Measurements from ENCODE around the gene LAMC1. TPM values are rescaled to one million over a fixed set of nuclear protein-coding genes. Genes with fewer than 3 reads are reported as not detected.
A peak's percentile ranks its signal among the peaks of the same experiment; 100 is the strongest.

Gene LAMC1
- total and polyA plus RNA-seq, 2 experiments from 2014 or later = 18.4 to 116 TPM

GRCh38 chr1:183168308-183168707, 145.1 kb downstream of the LAMC1 start:
- no peaks in the 10 kb centered on the region for H3K36me3 Mint-ChIP-seq (ENCODE audit: low read depth)
- Histone ChIP-seq H3K4me1 (ENCODE audit: insufficient read depth) (peaks cover 4% of the 10 kb centered on the region; the same call in 1 of the 2 replicates), H3K27ac (ENCODE audit: low read depth) (no peak overlapping the region), H3K9me2 (ENCODE audit: insufficient read depth) (peaks cover 3% of the 10 kb centered on the region; the same call in 1 of the 2 replicates), H2AFZ (peak overlapping the region; percentile 75), H3K4me2 (no peak overlapping the region), H4K20me1 (replicated peaks; ENCODE audit: insufficient read depth) (no peaks in the 10 kb centered on the region), H3K79me2 (replicated peaks; ENCODE audit: insufficient read depth) (no peaks in the 10 kb centered on the region), H3F3A (replicated peaks; ENCODE audit: low read depth) (no peaks in the 10 kb centered on the region), H3K36me3 (ENCODE audit: insufficient read depth) (no peaks in the 10 kb centered on the region), H3K27me3 (ENCODE audit: insufficient read depth) (no peaks in the 10 kb centered on the region), H3K4me3 (no peak overlapping the region)
- H3K9me3 Mint-ChIP-seq = no peaks in the 10 kb centered on the region
- no peak for DNase-seq (ENCODE audit: low spot score)
- peaks cover 14% of the 10 kb centered on the region for H3K4me1 Mint-ChIP-seq
- no peak for ATAC-seq
- TF ChIP-seq STAT1 (IDR thresholded peaks at IDR 0.05; ENCODE audit: unreplicated experiment) = no peak
- no peak for TF ChIP-seq CTCF (conservative IDR thresholded peaks at IDR 0.05; ENCODE audit: low read depth in 2 of 2)
- no peak for TF ChIP-seq POLR2AphosphoS5 (IDR thresholded peaks at IDR 0.05; ENCODE audit: low read depth)
- no peak for TF ChIP-seq JUNB (IDR thresholded peaks at IDR 0.05; ENCODE audit: unreplicated experiment)
- TF ChIP-seq EZH2 (IDR thresholded peaks at IDR 0.05; ENCODE audit: low read depth, unreplicated experiment) = no peak
- H3K27ac Mint-ChIP-seq = no peak overlapping the region; the same call in 1 of the 2 replicates
- H3K4me3 Mint-ChIP-seq = no peak overlapping the region
- no peaks in the 10 kb centered on the region for H3K27me3 Mint-ChIP-seq (ENCODE audit: insufficient read depth, low read depth, poor library complexity)

GRCh38 chr1:183173828-183174227, 150.6 kb downstream of the LAMC1 start:
- ATAC-seq = no peak
- Mint-ChIP-seq H3K4me1 (peaks cover 8% of the 10 kb centered on the region; the same call in 2 of the 3 replicates), H3K9me3 (no peaks in the 10 kb centered on the region)

More at GRCh38 chr1:183173828-183174227, 150.6 kb downstream of the LAMC1 start:
- H3K27me3 Mint-ChIP-seq (ENCODE audit: insufficient read depth, low read depth, poor library complexity) = peaks cover 5% of the 10 kb centered on the region
- Histone ChIP-seq H3K4me2 (no peak overlapping the region), H3K4me1 (ENCODE audit: insufficient read depth) (peaks cover 10% of the 10 kb centered on the region; the same call in 1 of the 2 replicates), H3K27ac (ENCODE audit: low read depth) (no peak overlapping the region), H3K27me3 (ENCODE audit: insufficient read depth) (no peaks in the 10 kb centered on the region), H3F3A (replicated peaks; ENCODE audit: low read depth) (no peaks in the 10 kb centered on the region), H3K36me3 (ENCODE audit: insufficient read depth) (no peaks in the 10 kb centered on the region), H2AFZ (no peak overlapping the region), H4K20me1 (replicated peaks; ENCODE audit: insufficient read depth) (no peaks in the 10 kb centered on the region), H3K9me2 (ENCODE audit: insufficient read depth) (peaks cover 3% of the 10 kb centered on the region; the same call in 1 of the 2 replicates), H3K79me2 (replicated peaks; ENCODE audit: insufficient read depth) (no peaks in the 10 kb centered on the region), H3K4me3 (no peak overlapping the region)
- H3K27ac Mint-ChIP-seq = no peak overlapping the region
- no peaks in the 10 kb centered on the region for H3K36me3 Mint-ChIP-seq (ENCODE audit: low read depth)
- DNase-seq (ENCODE audit: low spot score) = no peak
- TF ChIP-seq ZNF462 (CRISPR knock-in tag; IDR thresholded peaks at IDR 0.05) (no peak), ZNF114 (CRISPR knock-in tag; IDR thresholded peaks at IDR 0.05) (no peak), REST (IDR thresholded peaks at IDR 0.05; ENCODE audit: unreplicated experiment) (no peak), EZH2phosphoT487 (IDR thresholded peaks at IDR 0.05; ENCODE audit: unreplicated experiment) (no peak), ZNF331 (CRISPR knock-in tag; IDR thresholded peaks at IDR 0.05; ENCODE audit: low read depth) (no peak), NANOG (IDR thresholded peaks at IDR 0.05; ENCODE audit: borderline replicate concordance) (no peak)
- no peak overlapping the region for H3K4me3 Mint-ChIP-seq

All from GM23338 (cell line).